ENCODE results near the gene C10orf62.

C10orf62 gene

GRCh38 chr10:97571622-97572021 lies 17.9 kb upstream of the C10orf62 start:
- H3K9ac ChIP-seq (ENCODE audit: low read length), result no peak overlapping the region
- no peaks in the 10 kb centered on the region for H4K20me1 ChIP-seq (ENCODE audit: insufficient read depth, low read length)
- H3K27me3 ChIP-seq (replicated peaks; ENCODE audit: insufficient read depth, low read length), result no peaks in the 10 kb centered on the region
- no peaks in the 10 kb centered on the region for H3K4me1 ChIP-seq (ENCODE audit: low read length)
- H2AFZ ChIP-seq (ENCODE audit: low read length), result no peak overlapping the region
- no peaks in the 10 kb centered on the region for H3K9me2 ChIP-seq (replicated peaks; ENCODE audit: insufficient read depth, low read length)
- no peaks in the 10 kb centered on the region for H3K9me3 ChIP-seq (replicated peaks; ENCODE audit: insufficient read depth, low read length)
- TF ChIP-seq EZH2 (optimal IDR thresholded peaks at IDR 0.05; ENCODE audit: low read depth, low read length) (no peak), EZH2phosphoT487 (IDR thresholded peaks at IDR 0.05; ENCODE audit: low read length) (no peak), CTCF (IDR thresholded peaks at IDR 0.05; ENCODE audit: low read length) (no peak)
- no peak overlapping the region for H3K27ac ChIP-seq (ENCODE audit: low read length)
- no peak for DNase-seq
- H3K4me3 ChIP-seq (ENCODE audit: low read length), result no peak overlapping the region
- no peaks in the 10 kb centered on the region for H3K36me3 ChIP-seq (replicated peaks; ENCODE audit: insufficient read depth, low read length)
- no peaks in the 10 kb centered on the region for H3K79me2 ChIP-seq (ENCODE audit: low read length)
- no peak overlapping the region for H3K4me2 ChIP-seq (ENCODE audit: low read depth, low read length)
- H3F3A ChIP-seq (ENCODE audit: insufficient read depth, low read length), result no peaks in the 10 kb centered on the region

- DNase-seq, result peak; percentile 64
- H4K20me1 ChIP-seq (ENCODE audit: insufficient read depth, low read length), result no peaks in the 10 kb centered on the region
- no peaks in the 10 kb centered on the region for H3K4me1 ChIP-seq (ENCODE audit: low read length)
- H3K27ac ChIP-seq (ENCODE audit: low read length), result no peak within 1 kb of the TSS
- H3K9ac ChIP-seq (ENCODE audit: low read length), result no peak within 1 kb of the TSS
- no peak for TF ChIP-seq EZH2 (optimal IDR thresholded peaks at IDR 0.05; ENCODE audit: low read depth, low read length)
- peak; percentile 79 for TF ChIP-seq CTCF (IDR thresholded peaks at IDR 0.05; ENCODE audit: low read length)
- H2AFZ ChIP-seq (ENCODE audit: low read length), result no peak within 1 kb of the TSS; the same call in 1 of the 2 replicates
- no peaks in the 10 kb centered on the region for H3F3A ChIP-seq (ENCODE audit: insufficient read depth, low read length)
- H3K79me2 ChIP-seq (ENCODE audit: low read length), result no peaks in the 10 kb centered on the region
- no peaks in the 10 kb centered on the region for H3K9me2 ChIP-seq (replicated peaks; ENCODE audit: insufficient read depth, low read length)
- H3K4me2 ChIP-seq (ENCODE audit: low read depth, low read length), result no peak within 1 kb of the TSS
- H3K36me3 ChIP-seq (replicated peaks; ENCODE audit: insufficient read depth, low read length), result no peaks in the 10 kb centered on the region
- no peaks in the 10 kb centered on the region for H3K9me3 ChIP-seq (replicated peaks; ENCODE audit: insufficient read depth, low read length)
- no peaks in the 10 kb centered on the region for H3K27me3 ChIP-seq (replicated peaks; ENCODE audit: insufficient read depth, low read length)
- no peak within 1 kb of the TSS for H3K4me3 ChIP-seq (ENCODE audit: low read length)
Measured at GRCh38 chr10:97572214-97572989, 17.1 kb upstream of the C10orf62 start, which contains the start of gene ANKRD2. ANKRD2 (plus strand) TSS chr10:97572779; CDS start chr10:97572789, 10 bp downstream.

GRCh38 chr10:97573021-97573420 lies 16.5 kb upstream of the C10orf62 start:
- H3K9ac ChIP-seq (ENCODE audit: low read length), result no peak overlapping the region
- H3F3A ChIP-seq (ENCODE audit: insufficient read depth, low read length), result no peaks in the 10 kb centered on the region
- DNase-seq, result no peak
- no peaks in the 10 kb centered on the region for H4K20me1 ChIP-seq (ENCODE audit: insufficient read depth, low read length)
- no peak for TF ChIP-seq EZH2 (optimal IDR thresholded peaks at IDR 0.05; ENCODE audit: low read depth, low read length)
- TF ChIP-seq CTCF (IDR thresholded peaks at IDR 0.05; ENCODE audit: low read length), result no peak
- TF ChIP-seq EZH2phosphoT487 (IDR thresholded peaks at IDR 0.05; ENCODE audit: low read length), result no peak
- no peaks in the 10 kb centered on the region for H3K79me2 ChIP-seq (ENCODE audit: low read length)
- H3K27ac ChIP-seq (ENCODE audit: low read length), result no peak overlapping the region
- no peaks in the 10 kb centered on the region for H3K36me3 ChIP-seq (replicated peaks; ENCODE audit: insufficient read depth, low read length)
- H3K4me3 ChIP-seq (ENCODE audit: low read length), result no peak overlapping the region
- H2AFZ ChIP-seq (ENCODE audit: low read length), result no peak overlapping the region
- H3K4me1 ChIP-seq (ENCODE audit: low read length), result no peaks in the 10 kb centered on the region
- H3K27me3 ChIP-seq (replicated peaks; ENCODE audit: insufficient read depth, low read length), result no peaks in the 10 kb centered on the region
- H3K9me2 ChIP-seq (replicated peaks; ENCODE audit: insufficient read depth, low read length), result no peaks in the 10 kb centered on the region
- no peaks in the 10 kb centered on the region for H3K9me3 ChIP-seq (replicated peaks; ENCODE audit: insufficient read depth, low read length)
- H3K4me2 ChIP-seq (ENCODE audit: low read depth, low read length), result no peak overlapping the region

Measured in MM.1S (cell line).